PC-3 (cell line): ENCODE results near the gene PHF21B. TPM values are rescaled to one million over a fixed set of nuclear protein-coding genes. Genes with fewer than 3 reads are reported as not detected.

Experiments
- ATAC-seq: fragments of 200-7000 bp; cut with Tn5 transposase; 2 replicates; pipeline ENCODE4 v1.9.1; 2020; ENCODE audit warnings: mild to moderate bottlenecking, moderate library complexity
- BruUV-seq: library from RNA; stranded (reverse); fragments of 400-500 nt; replicated peaks from 2 replicates; lab custom pipeline; 2021; lab: Mats Ljungman, UMichigan
- CTCF ChIA-PET: fragments of 300-600 bp; sonication (Branson Sonifier 250); formaldehyde crosslinking; loops from one replicate; lab custom pipeline; 2022; ENCODE audit warnings: antibody characterized with exemption; lab: Charles Lee
- POLR2A ChIA-PET: fragments of 300-600 bp; sonication (Branson Sonifier 250); formaldehyde crosslinking; loops from one replicate; lab custom pipeline; 2022; ENCODE audit warnings: antibody characterized with exemption; ENCODE audit not compliant: unreplicated experiment; lab: Charles Lee
- DNase-seq: peaks from one replicate; pipeline ENCODE4 v3.0.0-alpha.2; 2015
- H2AFZ ChIP-seq: fragments of 300-600 bp; sonication (generic); 2 replicates; pipeline ENCODE4 v1.6.0; 2016; ENCODE audit warnings: antibody characterized with exemption, low read length
- H3F3A ChIP-seq: fragments of 300-600 bp; sonication (generic); one replicate; pipeline ENCODE4 v1.6.0; 2017; ENCODE audit warnings: antibody characterized with exemption, low read length, control low read depth, mild to moderate bottlenecking; ENCODE audit not compliant: unreplicated experiment
- H3K27ac ChIP-seq: fragments of 300-600 bp; sonication (generic); 2 replicates; pipeline ENCODE4 v1.5.1; 2016; ENCODE audit warnings: mild to moderate bottlenecking, low read length
- H3K27me3 ChIP-seq: fragments of 300-600 bp; sonication (generic); 2 replicates; pipeline ENCODE4 v1.6.1; 2016; ENCODE audit warnings: low read length, mixed read lengths
- H3K36me3 ChIP-seq: fragments of 300-600 bp; sonication (generic); 2 replicates; pipeline ENCODE4 v1.6.1; 2016; ENCODE audit warnings: low read depth, mixed run types, low read length, mixed read lengths
- H3K4me1 ChIP-seq: fragments of 300-600 bp; sonication (generic); 2 replicates; pipeline ENCODE4 v1.5.1; 2016; ENCODE audit warnings: low read length; ENCODE audit not compliant: insufficient read depth
- H3K4me2 ChIP-seq: fragments of 300-600 bp; sonication (generic); 2 replicates; pipeline ENCODE4 v1.6.0; 2016; ENCODE audit warnings: low read length
- H3K4me3 ChIP-seq: fragments of 300-600 bp; sonication (generic); 2 replicates; pipeline ENCODE4 v1.5.1; 2016; ENCODE audit warnings: mild to moderate bottlenecking, low read length, mixed read lengths
- H3K79me2 ChIP-seq: fragments of 300-600 bp; sonication (generic); 2 replicates; pipeline ENCODE4 v1.6.1; 2017; ENCODE audit warnings: low read length, mixed read lengths
- H3K9ac ChIP-seq: fragments of 300-600 bp; sonication (generic); 2 replicates; pipeline ENCODE4 v1.6.0; 2016; ENCODE audit warnings: mild to moderate bottlenecking, low read length
- H3K9me2 ChIP-seq: fragments of 300-600 bp; sonication (generic); replicated peaks from 2 replicates; pipeline ENCODE4 v1.6.1; 2016; ENCODE audit warnings: mixed run types, low read length, mixed read lengths
- H3K9me3 ChIP-seq: fragments of 300-600 bp; sonication (generic); 2 replicates; pipeline ENCODE4 v1.6.1; 2016; ENCODE audit warnings: low read length, mixed read lengths
- H4K20me1 ChIP-seq: fragments of 300-600 bp; sonication (generic); 2 replicates; pipeline ENCODE4 v1.6.1; 2016; ENCODE audit warnings: low read length, mixed read lengths
- EZH2 ChIP-seq: fragments of 300-600 bp; sonication (generic); IDR thresholded peaks from one replicate; pipeline ENCODE4 v1.6.1; 2017; ENCODE audit warnings: antibody characterized with exemption, mild to moderate bottlenecking, low read length; ENCODE audit not compliant: unreplicated experiment
- EZH2phosphoT487 ChIP-seq: fragments of 300-600 bp; sonication (generic); IDR thresholded peaks from 2 replicates; pipeline ENCODE4 v1.6.1; 2018; ENCODE audit warnings: mild to moderate bottlenecking, antibody characterized with exemption, low read length, borderline replicate concordance
- intact Hi-C: fragments of 100-400 bp; cut with micrococcal nuclease; formaldehyde crosslinking; loops from 2 replicates; pipeline ENCODE4 v1.9.0; 2023
- total RNA-seq: library from RNA; depleted of rRNA; stranded (reverse); fragments of >200 nt; gene quantifications from 2 replicates; pipeline ENCODE4 v1.2.3, GENCODE V29; 2014
- TF ChIP-seq, protein P1 (sequence below): fragments of 300-600 bp; sonication (generic); conservative IDR thresholded peaks from 2 replicates; pipeline ENCODE4 v1.5.1; 2017; ENCODE audit warnings: antibody characterized with exemption, low read depth, mild to moderate bottlenecking, low read length

PHF21B gene
- total RNA-seq, 1 experiment from 2014 or later = not detected

DNA sequence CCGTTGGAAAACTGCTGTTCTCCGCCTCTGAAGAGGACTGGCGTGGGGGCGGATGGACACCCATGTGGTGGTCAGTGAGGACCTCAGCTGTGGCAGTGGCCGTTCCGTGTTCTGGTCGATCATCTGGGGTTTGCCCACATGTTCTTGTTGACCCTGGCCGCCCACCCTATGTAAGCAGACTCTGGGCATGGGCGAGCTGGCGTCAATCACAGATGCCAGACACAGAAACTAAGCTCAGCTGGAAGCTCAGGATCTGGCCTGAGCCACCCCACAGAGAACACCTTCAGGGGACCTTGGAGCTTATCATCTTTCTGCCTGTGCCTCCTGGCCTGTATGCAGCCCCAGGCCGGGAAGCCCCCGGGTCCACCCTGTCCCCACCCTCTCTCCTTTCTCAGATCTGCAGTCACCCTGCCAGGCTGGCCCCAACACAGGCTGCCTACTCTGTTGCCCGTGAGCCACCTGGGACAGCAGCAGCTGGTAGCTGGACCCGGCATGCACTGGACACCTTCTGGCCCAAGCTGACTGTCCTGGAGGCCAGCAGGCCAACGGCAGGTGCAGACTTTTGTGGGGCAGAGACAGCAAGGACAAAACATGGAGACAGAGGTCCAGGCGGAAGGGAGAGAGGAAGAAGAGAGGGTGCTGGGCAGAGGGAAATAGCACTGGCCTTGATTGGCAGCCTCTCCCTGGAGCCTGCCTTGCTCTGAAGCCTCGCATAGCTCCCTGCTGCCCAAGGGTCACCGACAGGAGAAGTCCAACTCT, 91.5 kb downstream of the PHF21B start:
- Histone ChIP-seq H3F3A (no peaks in the 10 kb centered on the region), H4K20me1 (no peaks in the 10 kb centered on the region), H3K27me3 (peaks cover 16% of the 10 kb centered on the region; the same call in 1 of the 2 replicates), H3K9ac (no peak overlapping the region), H3K4me2 (no peak overlapping the region), H3K9me3 (no peaks in the 10 kb centered on the region), H3K36me3 (no peaks in the 10 kb centered on the region), H3K4me1 (no peaks in the 10 kb centered on the region), H3K79me2 (no peaks in the 10 kb centered on the region), H3K9me2 (no peaks in the 10 kb centered on the region), H2AFZ (no peak overlapping the region), H3K4me3 (no peak overlapping the region), H3K27ac (no peak overlapping the region)
- ATAC-seq (no peak), DNase-seq (no peak)
- no TSS peak for BruUV-seq
- TF ChIP-seq, protein P1, sequence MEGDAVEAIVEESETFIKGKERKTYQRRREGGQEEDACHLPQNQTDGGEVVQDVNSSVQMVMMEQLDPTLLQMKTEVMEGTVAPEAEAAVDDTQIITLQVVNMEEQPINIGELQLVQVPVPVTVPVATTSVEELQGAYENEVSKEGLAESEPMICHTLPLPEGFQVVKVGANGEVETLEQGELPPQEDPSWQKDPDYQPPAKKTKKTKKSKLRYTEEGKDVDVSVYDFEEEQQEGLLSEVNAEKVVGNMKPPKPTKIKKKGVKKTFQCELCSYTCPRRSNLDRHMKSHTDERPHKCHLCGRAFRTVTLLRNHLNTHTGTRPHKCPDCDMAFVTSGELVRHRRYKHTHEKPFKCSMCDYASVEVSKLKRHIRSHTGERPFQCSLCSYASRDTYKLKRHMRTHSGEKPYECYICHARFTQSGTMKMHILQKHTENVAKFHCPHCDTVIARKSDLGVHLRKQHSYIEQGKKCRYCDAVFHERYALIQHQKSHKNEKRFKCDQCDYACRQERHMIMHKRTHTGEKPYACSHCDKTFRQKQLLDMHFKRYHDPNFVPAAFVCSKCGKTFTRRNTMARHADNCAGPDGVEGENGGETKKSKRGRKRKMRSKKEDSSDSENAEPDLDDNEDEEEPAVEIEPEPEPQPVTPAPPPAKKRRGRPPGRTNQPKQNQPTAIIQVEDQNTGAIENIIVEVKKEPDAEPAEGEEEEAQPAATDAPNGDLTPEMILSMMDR = no peak
- TF ChIP-seq EZH2 (no peak), EZH2phosphoT487 (no peak)
- POLR2A ChIA-PET = no interaction called here
- intact Hi-C loops = no loop called here
- CTCF ChIA-PET = no interaction called here

DNA sequence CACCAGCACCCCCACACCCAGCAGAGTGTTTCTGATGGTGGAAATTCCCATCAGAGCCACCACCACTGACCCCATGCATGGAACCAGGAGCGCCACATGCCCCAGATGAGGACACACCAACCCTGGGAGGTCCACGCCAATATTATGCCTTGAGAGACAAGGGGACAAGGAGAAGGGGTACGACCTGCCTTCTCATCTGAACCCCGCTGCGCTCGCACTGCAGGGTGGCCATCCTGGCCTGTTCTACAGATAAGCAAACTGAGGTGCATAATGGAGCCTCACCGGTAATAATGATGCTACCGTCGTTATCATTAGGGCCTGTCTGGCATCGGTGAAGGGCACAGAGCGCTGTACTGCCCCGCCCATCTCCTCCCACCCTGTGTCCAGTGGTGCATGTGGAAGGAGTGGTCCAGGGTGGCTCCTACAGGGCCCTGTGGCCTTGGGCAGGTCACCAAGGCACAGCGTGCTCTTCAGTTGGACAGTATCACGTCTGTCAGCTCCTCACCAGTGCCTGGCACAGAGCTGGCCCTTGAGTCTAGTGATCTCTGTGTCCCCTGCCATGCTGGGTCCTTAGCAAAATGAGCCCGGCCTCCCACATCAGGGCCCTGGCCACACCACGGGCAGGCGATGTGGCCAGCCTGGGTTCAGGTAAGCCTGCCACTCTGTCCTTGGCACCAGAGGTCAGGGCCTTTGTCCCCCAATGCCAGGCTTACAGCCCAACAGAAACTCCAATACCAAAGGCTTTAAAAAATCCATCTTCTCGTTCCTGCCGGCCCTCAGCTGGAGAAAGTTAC, 92.2 kb downstream of the PHF21B start:
- H3K79me2 ChIP-seq = no peaks in the 10 kb centered on the region
- H3K4me2 ChIP-seq = no peak overlapping the region
- intact Hi-C loops = no loop called here
- no peak overlapping the region for H2AFZ ChIP-seq
- H3K27ac ChIP-seq = no peak overlapping the region
- BruUV-seq = no TSS peak
- no peaks in the 10 kb centered on the region for H4K20me1 ChIP-seq
- no peak for DNase-seq
- H3K9me3 ChIP-seq = no peaks in the 10 kb centered on the region
- TF ChIP-seq EZH2phosphoT487 (no peak), EZH2 (no peak)
- TF ChIP-seq, protein P1 = no peak
- no peaks in the 10 kb centered on the region for H3K36me3 ChIP-seq
- POLR2A ChIA-PET = no interaction called here
- no peaks in the 10 kb centered on the region for H3K4me1 ChIP-seq
- H3K9ac ChIP-seq = no peak overlapping the region
- H3K9me2 ChIP-seq = no peaks in the 10 kb centered on the region
- H3F3A ChIP-seq = no peaks in the 10 kb centered on the region
- ATAC-seq = no peak
- peaks cover 11% of the 10 kb centered on the region; the same call in 1 of the 2 replicates for H3K27me3 ChIP-seq
- H3K4me3 ChIP-seq = no peak overlapping the region
- CTCF ChIA-PET = no interaction called here
